Measurements from ENCODE around the gene TMX2. TPM values are rescaled to one million over a fixed set of nuclear protein-coding genes. Genes with fewer than 3 reads are reported as not detected.

TMX2 gene
- total RNA-seq, 1 donor from 2014 or later: 32.7 TPM

DNA sequence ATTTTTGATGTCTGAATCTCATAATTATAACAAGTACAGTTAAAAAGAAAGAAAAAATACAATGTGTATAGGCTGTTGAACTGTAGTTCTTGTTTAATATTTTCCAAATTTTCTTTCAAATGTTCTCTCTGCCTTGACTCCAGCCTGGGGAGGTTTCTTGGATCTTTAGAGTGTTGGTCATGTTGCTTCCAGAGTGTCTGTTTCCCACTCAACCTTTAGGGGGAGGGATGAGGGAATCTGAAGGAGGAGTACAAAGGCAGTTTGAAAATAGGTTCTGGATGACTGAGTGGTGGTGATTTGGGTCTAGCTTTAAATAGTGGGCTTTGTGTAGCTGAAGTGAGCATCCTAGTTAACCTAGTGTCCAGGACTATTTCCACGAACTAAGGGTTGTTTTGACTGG lies 51.2 kb downstream of the TMX2 start:
- peak; percentile 70 for DNase-seq (ENCODE audit: low spot score)

DNA sequence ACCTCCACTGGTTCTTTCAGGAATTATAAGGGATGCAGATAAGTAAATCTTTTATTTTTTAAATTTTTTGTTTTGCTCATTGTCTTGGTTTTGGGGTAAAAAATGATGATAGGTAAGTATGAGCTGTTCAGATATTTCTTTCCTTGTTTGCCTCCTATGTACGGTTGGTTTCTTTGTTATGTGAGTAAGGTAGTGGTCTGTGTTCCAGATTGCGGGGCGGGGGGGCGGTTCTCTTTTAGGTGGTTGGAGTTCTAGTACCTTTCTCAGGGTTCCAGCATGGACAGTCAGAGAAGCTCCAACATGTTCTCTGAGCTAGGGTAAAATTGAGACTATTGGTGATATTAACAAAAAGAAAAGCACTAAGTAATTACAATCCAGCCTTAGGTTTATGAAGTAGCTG lies 51.6 kb downstream of the TMX2 start:
- no peak for DNase-seq (ENCODE audit: low spot score)

DNA sequence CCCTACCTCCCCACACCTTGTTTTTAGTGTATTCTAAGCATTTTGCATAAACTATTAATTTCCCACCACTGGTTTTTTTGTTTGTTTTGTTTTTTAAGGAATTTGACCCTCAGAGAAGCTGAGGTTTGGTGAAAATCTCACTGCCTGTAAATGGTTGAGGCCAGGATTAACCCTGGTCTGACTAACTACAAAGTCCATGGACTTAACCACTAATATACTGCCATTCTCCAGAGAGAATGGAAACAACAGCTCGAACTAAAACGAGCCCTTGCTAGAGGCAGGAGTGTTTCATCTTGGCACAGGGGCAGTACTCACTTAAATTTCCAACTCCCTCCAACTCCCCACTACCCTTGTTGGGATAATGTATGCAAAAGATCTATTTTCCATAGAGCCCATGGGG lies 52.2 kb downstream of the TMX2 start:
- DNase-seq (ENCODE audit: low spot score): no peak

DNA sequence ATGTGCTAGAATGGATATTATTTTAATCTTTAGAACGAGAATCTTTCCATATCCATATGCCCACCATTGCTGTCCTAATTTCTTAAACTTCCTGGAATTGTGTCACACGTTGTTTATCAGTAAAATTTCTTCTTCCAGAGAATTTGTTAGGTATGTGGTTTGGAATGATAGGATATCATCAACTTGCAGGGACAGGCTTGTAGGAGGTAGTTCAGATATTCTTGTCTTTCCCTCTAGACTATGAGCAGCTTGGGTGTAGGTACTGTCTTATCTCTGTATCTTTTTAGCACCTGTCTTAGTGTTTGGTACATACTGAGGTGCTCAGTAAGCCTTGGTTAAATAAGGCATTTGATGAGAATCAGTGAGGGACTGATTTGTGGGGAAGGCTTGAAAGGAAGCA lies 52.6 kb downstream of the TMX2 start:
- DNase-seq (ENCODE audit: low spot score): no peak

DNA sequence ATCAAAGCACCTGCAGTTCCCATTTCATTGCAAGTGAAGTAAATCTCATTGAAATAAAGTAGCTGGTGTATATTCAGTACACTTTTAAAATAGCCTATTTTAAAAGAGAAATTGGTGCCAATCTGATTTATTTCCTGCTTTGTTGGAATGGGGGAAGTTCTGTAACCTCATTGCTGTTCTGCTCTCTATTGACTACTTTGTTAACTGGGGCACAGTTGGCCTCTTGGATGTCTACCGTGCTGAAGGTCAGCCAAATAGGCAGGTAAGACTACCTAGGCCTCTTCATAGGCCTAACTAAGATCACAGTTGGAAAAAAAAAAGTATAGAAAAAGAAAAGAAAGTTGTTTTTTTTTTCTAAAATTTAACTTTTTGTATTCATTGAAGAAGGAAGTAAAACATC lies 58.4 kb downstream of the TMX2 start:
- no peak for DNase-seq (ENCODE audit: low spot score)

DNA sequence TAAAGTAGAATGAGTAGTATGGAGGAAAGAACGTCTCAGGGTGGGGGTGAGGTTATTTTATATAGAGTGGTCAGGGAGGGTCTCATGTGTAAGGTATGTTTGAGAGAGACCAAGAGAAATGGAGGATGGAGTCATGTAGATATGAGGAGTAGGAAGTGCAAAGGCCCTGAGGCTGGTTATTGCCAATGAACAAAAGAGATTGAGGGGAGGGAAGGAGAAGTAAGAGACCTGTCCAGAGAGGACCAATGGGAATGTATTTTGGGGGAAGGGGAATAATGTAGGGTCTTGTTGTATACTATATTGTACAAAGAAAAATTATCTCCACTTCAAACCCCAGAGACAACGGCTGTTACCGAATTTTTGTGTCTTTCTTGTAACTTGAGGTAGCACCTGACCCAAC lies 59.0 kb downstream of the TMX2 start:
- DNase-seq (ENCODE audit: low spot score): no peak

DNA sequence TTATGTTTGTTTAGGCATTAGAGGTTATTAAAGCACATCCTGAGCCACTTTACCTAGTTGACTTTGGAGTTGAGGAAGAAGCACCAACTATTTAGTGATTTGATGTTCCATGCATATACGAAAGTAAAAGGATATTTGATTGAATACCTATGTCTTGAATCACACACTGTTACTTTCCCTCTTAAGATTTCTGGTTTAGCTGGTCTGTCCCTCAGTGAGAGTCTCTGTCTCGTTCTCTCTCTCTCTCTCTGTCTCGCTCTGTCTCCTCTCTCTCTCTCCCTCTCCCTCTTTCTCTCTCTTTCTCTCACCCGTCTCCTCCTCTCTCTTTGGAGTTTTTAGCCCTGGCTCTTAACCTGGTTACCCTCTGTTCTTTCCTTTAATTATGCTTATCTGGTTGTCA lies 60.2 kb downstream of the TMX2 start:
- DNase-seq (ENCODE audit: low spot score): no peak

DNA sequence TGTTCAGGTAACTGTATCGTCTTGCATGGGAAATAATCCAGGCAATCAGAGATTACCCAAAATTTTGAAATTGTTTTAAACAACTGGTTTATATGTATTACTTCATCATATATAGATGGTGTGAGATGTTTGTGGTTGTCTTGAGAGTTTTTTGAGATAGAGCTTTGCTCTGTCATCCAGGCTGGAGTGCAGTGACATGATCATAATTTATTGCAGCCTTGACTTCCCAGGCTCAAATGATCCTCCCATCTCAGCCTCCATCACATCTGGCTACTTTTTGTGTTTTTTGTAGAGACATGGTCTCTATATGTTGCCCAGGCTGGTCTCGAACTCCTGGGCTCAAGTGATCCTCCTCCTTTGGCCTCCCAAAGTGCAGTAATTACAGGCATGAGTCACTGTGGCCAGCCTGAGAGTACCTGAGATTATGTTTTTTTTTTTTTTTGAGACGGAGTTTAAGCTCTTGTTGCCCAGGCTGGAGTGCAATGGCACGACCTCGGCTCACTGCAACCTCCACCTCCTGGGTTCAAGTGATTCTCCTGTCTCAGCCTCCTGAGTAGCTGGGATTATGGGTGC lies 60.7 kb downstream of the TMX2 start:
- DNase-seq (ENCODE audit: low spot score): no peak

DNA sequence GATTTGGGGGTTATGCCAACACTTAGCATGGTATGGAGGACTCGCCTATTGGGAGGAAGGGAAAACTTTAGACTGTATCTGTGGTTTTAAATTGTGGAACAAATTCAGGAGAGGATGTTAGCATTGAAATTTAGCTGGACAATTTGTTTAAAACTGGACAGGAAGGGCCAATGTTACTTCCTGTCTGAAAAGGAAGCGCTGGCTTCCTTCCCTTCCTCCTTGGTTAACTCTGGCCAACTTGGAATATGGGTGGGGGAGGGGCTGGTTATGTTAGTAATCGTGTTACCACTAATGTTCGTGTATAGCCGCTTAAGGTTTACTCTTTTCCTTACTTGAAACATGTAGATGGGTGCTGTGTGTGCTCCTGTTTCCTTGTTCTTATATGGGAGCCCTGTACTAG lies 63.1 kb downstream of the TMX2 start:
- DNase-seq (ENCODE audit: low spot score): peak; percentile 27

DNA sequence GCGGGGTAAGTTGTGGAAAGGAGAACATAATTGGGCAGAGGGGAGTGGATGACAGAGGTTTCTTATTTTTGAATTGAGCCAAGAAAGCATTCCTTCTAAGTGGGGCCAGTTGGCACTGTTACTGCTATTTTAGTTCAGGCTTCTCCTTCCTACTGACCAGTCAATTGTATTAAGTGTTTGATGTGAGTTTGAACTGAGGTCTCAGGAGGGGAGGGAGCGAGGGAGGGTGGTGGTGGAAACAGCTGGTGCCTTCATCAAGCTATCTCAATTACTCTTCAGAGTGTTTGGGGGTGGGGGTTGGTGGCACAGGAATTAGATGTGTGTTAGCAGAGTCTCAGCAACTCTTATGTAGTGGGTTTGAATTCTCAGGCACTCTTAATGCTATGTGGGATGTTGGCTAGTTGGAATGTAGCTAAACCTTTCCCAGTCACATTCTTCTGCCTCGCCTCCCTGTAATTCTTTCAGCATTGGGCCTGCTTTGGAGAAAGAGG lies 63.7 kb downstream of the TMX2 start:
- DNase-seq (ENCODE audit: low spot score): peak; percentile 29

DNA sequence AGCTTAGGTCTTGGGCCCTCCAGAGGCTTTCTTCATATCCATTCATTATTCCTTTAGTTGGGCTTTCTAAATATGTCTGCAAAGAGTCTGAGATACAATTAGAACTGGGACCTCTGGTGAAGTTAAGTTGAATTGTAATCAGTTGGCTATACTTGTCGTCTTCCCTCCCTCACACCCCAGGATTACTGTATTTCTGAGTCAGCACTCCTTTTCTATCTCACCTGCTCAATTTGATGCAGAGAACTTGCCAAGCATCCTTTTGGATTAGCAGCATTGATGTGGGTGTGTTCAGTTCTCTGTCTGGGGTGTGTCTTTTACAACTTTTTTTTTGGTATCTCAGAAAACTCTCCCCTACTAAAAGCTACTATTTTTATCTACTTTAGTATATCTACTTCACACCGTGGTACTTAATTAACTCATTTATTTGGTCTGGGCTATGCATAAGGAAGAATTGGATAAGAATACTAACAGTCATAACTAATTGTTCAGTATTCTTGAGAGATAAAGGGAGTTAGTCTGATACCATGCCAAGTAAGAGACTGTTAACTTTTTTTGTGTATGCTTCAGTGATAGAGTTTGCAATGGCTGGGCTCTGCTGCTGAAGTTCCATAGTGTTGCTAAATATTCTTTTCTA lies 64.3 kb downstream of the TMX2 start:
- DNase-seq (ENCODE audit: low spot score): no peak

DNA sequence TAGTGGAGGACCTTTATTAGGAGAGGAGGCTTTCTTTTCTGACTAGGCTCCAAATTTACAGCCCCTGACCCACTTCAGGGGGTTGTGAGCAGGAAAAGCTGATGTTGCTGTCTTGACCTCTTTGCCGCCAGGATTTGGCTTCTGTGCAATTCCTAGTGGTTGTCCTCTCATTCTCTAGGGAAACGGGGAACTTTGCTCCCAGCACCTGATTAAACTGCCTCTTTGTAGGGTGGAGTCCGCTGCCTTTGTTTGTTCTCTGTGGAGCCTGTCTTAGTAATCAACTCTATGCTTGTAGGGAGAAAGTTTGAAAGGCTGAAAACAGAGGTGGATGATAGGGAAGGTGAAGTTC lies 65.5 kb downstream of the TMX2 start:
- DNase-seq (ENCODE audit: low spot score): no peak

DNA sequence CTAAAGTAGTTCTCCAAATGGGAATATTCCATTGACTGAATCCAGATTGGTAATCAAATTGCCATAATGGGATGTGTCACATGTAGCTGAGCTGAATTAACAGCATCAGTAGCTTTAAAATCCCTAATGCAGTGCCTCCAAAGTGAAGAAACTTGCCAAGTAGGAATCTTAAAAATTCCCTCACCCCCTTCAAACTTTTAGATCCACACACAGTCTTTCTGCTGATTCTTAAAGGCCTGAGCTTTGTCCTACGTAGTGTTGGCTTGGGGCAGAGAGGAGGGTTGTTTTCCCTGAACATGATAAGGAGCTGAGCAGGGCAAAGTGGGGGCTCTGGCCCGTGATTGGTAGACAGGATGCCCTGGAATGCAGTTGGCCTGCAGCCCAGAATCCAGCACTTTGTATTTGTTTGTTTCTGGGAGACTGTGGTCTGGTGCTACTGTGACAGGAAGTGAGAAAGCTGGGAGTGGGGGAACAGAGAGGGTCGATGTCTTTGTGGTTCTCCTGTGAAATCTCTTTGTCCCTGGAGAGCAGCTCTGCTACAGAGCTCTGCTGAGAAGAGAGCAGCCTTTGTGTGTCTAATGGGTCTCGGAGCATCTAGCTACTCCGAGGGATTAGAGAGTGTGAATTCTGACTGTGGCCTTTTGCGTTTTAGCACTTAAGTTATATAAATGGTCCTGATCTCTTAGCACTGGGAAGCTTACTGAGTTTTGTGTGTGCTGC lies 66.1 kb downstream of the TMX2 start:
- peak; percentile 98 for DNase-seq (ENCODE audit: low spot score)

DNA sequence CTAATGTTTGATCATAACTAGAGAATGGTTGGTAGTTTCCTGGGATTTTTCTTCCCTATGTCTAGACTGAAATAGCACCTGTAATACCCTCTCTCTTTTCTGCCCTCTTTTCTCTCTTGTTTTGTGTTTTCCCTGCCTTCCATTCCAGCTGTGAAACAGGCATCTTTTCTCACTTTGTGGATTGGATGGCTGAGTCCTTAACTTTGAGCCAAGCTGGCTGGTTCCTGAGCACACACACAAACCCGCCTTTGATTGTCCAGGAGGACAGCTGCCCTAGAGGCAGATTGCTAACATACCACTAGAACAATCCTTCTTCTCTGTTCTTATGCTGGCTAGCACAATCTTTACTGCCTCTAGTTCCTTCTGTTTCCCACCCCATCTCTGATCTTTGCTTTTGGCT lies 66.9 kb downstream of the TMX2 start:
- DNase-seq (ENCODE audit: low spot score): peak; percentile 51

DNA sequence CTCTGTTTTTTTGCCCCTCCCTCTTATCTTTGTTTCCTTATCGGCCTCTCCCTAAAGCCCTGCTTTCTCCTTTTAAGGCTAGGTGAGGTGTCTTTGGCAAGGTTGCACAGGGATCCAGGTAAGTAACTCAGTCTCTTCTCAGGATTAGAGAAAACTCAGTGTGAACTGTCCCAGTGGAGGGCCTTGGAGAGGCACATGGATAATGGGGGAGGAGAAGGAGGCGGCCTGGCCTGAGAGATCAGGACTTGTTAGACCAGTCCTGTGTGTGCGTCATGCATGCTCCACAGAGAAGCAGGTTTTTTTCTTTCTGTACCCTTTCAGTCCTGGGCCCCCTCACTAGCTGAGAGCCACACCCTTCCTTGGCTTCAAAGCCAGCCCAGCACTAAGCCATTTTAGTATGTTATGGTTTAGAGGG lies 69.1 kb downstream of the TMX2 start:
- DNase-seq (ENCODE audit: low spot score): peak; percentile 75

DNA sequence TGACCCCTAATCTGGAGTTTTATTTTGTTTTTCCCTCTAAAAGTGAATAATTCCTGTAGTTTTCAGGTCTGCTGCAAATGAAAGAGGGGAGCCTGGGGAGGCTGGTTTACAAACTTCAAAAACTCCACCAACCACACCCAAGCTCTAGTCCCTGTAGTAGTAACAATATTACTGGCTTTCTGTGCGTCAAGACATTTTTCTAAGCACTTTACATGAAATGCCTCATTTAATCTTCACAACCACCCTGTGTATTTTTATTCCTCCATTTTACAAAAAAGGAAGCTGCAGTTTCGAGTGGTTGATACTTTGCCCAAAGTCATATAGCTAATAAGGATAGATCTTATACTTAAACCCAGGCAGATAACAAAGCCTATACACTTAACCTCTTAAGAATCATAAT lies 72.7 kb downstream of the TMX2 start:
- no peak for DNase-seq (ENCODE audit: low spot score)

DNA sequence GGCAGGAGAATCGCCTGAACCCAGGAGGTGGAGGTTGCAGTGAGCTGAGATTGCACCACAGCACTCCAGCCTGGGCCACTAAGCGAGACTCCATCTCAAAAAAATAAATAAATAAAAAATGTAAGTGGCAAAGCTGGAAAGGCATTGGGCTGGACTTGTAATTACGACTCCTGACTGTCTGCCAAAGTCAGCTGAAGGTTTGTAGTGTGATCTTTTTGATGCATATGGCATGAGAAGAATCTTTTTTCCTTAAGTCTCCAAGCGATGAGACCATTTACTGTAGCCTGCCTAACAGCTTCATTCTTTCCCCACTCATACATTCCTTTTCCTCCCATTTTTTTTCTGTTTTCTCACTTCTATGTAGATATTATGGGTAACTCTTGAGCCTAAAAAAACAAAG lies 74.0 kb downstream of the TMX2 start:
- DNase-seq (ENCODE audit: low spot score): peak; percentile 46

DNA sequence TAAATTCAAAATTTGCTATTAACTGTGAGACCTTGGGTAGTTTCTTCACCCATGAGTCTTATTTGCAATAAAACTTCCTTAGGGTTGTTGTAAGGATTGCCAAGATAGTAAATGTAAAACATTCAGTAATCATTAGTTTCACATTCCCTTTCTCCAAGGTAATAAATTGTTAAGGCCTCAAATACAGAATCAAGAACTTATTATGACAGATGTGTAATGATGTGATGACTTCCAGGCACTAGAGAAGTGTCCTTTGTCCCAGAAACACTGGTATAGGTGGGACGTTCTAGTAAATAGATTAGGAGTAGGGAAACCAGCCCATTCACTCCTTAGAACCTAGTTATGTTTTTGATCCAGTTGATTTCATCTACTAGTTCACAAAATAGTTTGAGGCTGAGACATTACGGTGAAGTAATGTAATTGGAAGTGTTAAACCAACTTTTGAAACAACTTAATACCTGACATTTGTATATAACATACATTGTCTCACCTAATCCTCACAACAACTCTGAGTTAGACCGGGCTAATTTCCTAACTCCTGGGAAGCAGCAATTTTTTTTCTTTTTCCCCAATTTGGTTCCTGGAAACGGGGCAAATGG lies 74.7 kb downstream of the TMX2 start:
- DNase-seq (ENCODE audit: low spot score): no peak

DNA sequence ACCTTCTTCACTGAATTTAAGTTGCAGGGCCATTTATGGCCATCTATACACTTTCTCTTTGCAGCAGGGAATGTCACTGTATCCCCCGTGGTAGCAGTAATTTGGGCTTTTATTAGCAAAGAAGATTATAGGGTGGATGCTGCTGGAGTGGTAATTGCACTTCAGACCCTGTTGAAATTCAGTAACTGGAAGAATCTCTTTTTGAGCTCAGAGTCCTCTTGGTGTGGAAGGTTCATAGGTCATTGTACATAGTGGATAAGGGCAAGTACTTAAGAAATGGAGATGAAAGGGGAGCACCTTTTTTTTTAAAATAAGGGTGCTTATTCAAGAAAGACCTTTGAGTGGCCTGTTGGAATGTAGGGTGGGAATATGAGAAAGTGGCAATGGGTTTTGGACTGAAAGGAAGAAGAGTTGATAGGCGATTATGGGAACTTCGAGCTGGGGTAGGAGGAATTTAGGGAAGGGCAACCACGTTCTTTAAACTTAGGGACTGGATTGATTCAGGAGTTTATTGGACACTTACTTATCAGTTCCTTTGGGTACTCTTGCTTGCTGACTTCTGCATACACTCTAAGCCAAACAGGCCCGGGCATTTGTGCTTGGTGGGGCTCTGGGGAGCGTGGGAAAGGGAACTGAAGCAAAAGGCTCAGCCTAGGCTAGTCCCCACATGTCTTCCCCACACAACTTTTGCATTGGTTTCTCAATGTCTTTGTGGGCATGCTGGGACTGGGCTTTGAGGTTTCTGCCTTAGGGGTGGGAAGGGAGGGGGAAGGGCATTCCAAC lies 75.7 kb downstream of the TMX2 start:
- DNase-seq (ENCODE audit: low spot score): peak; percentile 81

DNA sequence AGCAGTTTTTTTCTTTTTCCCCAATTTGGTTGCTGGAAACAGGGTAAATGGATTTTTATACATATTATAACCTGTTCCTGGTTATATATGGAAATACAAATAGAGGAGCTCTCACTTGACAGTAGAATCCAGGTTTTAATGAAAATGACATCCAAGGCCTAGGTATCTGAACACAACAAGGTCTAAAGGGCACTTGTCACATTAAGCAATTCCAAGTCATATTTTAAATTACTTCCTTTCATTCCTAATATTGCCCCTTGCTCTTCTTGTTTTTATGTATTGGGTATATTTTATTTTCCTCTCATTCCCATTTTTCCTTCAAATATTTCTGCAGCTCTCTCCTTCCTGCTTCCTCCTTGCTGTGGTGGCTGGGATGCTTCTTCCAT lies 76.3 kb downstream of the TMX2 start:
- DNase-seq (ENCODE audit: low spot score): no peak
